BLaER1 treated with 17β-estradiol and CSF1 and Interleukin-3, amounts not matched to agents 10 nM and 100 nM (cell line): ENCODE measurements around the gene LAMTOR4.

Source experiments
- H3K27ac ChIP-seq, 11 experiments: shearing (Covaris generic); formaldehyde crosslinking; 2 replicates each; pipeline ENCODE4 v1.8.1; 2022
- H3K27me3 ChIP-seq, 11 experiments: shearing (Covaris generic); formaldehyde crosslinking; 2 replicates each; pipeline ENCODE4 v1.8.1; 2022
- H3K36me3 ChIP-seq, 11 experiments: shearing (Covaris generic); formaldehyde crosslinking; 2 replicates each; pipeline ENCODE4 v1.8.1; 2022
- H3K4me1 ChIP-seq, 10 experiments: shearing (Covaris generic); formaldehyde crosslinking; 2 replicates each; pipeline ENCODE4 v1.8.1; 2022
- H3K4me2 ChIP-seq, 11 experiments: shearing (Covaris generic); formaldehyde crosslinking; 2 replicates each; pipeline ENCODE4 v1.8.1; 2022
- H3K4me3 ChIP-seq, 10 experiments: shearing (Covaris generic); formaldehyde crosslinking; 2 replicates each; pipeline ENCODE4 v1.8.1; 2022
- H3K9ac ChIP-seq, 11 experiments: shearing (Covaris generic); formaldehyde crosslinking; 2 replicates each; pipeline ENCODE4 v1.8.1; 2022
- H3K9me3 ChIP-seq, 11 experiments: shearing (Covaris generic); formaldehyde crosslinking; replicated peaks in 1 of 11; 2 replicates each; pipeline ENCODE4 v1.8.1; 2022
- H4K20me1 ChIP-seq, 11 experiments: shearing (Covaris generic); formaldehyde crosslinking; 2 replicates each; pipeline ENCODE4 v1.8.1; 2022
- Cebpa-rat ChIP-seq, 11 experiments: shearing (Covaris generic); IDR thresholded peaks; 2 replicates each; pipeline ENCODE4 v1.8.1; 2022

The LAMTOR4 gene

GRCh38 chr7:100148559-100149328 is at the start of gene LAMTOR4:
Gene LAMTOR4, plus strand, starts transcription at chr7:100148918. Its CDS starts 55 bp downstream, at chr7:100148973.
- Histone ChIP-seq H3K36me3 (peaks cover 12 to 35% (median 23%) of the 10 kb centered on the region in 11 experiments), H3K4me2 (peak within 1 kb of the TSS; percentile 85 to 99 (median 96)), H3K4me1 (peaks cover 42 to 52% (median 48%) of the 10 kb centered on the region in 10 experiments), H3K4me3 (peak within 1 kb of the TSS; percentile 84 to 94 (median 90)), H3K9me3 (no peaks in the 10 kb centered on the region), H4K20me1 (peaks cover 1 to 19% (median 10%) of the 10 kb centered on the region in 11 experiments; a peak in 17 of 22 replicates), H3K27me3 (no peaks in the 10 kb centered on the region), H3K9ac (peak within 1 kb of the TSS; percentile 81 to 91 (median 88)), H3K27ac (peak within 1 kb of the TSS; percentile 75 to 93 (median 85))
- no peak for TF ChIP-seq Cebpa-rat (IDR thresholded peaks at IDR 0.05)

GRCh38 chr7:100099452-100099851 is 49.3 kb upstream of the LAMTOR4 start:
- Histone ChIP-seq H3K9ac (peak overlapping the region; percentile 78 to 99 (median 97)), H3K4me3 (peak overlapping the region; percentile 77 to 97 (median 86)), H4K20me1 (peaks cover 0 to 60% (median 56%) of the 10 kb centered on the region in 11 experiments; a peak in 18 of 22 replicates), H3K36me3 (peaks cover 61 to 75% (median 70%) of the 10 kb centered on the region in 11 experiments), H3K27ac (peak overlapping the region in 10 of 11 experiments; percentile 79 to 99 (median 96); a peak in 20 of 22 replicates), H3K4me2 (peak overlapping the region; percentile 86 to 99 (median 92)), H3K27me3 (no peaks in the 10 kb centered on the region), H3K4me1 (peaks cover 28 to 61% (median 47%) of the 10 kb centered on the region in 10 experiments), H3K9me3 (no peaks in the 10 kb centered on the region)
- TF ChIP-seq Cebpa-rat (IDR thresholded peaks at IDR 0.05): no peak

- peaks cover 28 to 59% (median 48%) of the 10 kb centered on the region in 10 experiments for H3K4me1 ChIP-seq
- peak overlapping the region; percentile 86 to 99 (median 92) for H3K4me2 ChIP-seq
- H3K9ac ChIP-seq: peak overlapping the region; percentile 78 to 99 (median 97)
- H3K27me3 ChIP-seq: no peaks in the 10 kb centered on the region
- TF ChIP-seq Cebpa-rat (IDR thresholded peaks at IDR 0.05): no peak
- no peaks in the 10 kb centered on the region for H3K9me3 ChIP-seq
- peak overlapping the region; percentile 77 to 97 (median 86) for H3K4me3 ChIP-seq
- peaks cover 0 to 49% (median 45%) of the 10 kb centered on the region in 11 experiments; a peak in 18 of 22 replicates for H4K20me1 ChIP-seq
- H3K36me3 ChIP-seq: peaks cover 61 to 75% (median 69%) of the 10 kb centered on the region in 11 experiments
- peak overlapping the region; percentile 45 to 99 (median 96); a peak in 21 of 22 replicates for H3K27ac ChIP-seq
These were observed 48.2 kb upstream of the LAMTOR4 start for GRCh38 chr7:100100420-100101015.

GRCh38 chr7:100101016-100101862 is 47.5 kb upstream of the LAMTOR4 start, which contains the start of the genes AP4M1 and MCM7:
Gene AP4M1, plus strand, starts transcription at chr7:100101643. Its CDS starts 72 bp downstream, at chr7:100101715.
Gene MCM7, minus strand, starts transcription at chr7:100101397. Its CDS starts 103 bp downstream, at chr7:100101294.
- no peak for TF ChIP-seq Cebpa-rat (IDR thresholded peaks at IDR 0.05)
- peaks cover 61 to 75% (median 69%) of the 10 kb centered on the region in 11 experiments for H3K36me3 ChIP-seq
- no peaks in the 10 kb centered on the region for H3K27me3 ChIP-seq

GRCh38 chr7:100102950-100103840 is 45.5 kb upstream of the LAMTOR4 start:
- Histone ChIP-seq H3K4me1 (peaks cover 25 to 50% (median 40%) of the 10 kb centered on the region in 10 experiments), H4K20me1 (peaks cover 0 to 37% (median 19%) of the 10 kb centered on the region in 11 experiments; a peak in 16 of 22 replicates), H3K9ac (peak overlapping the region; percentile 79 to 99 (median 97); a peak in 20 of 22 replicates), H3K36me3 (peaks cover 60 to 75% (median 68%) of the 10 kb centered on the region in 11 experiments), H3K4me3 (peak overlapping the region in 7 of 10 experiments; percentile 82 to 97 (median 90); a peak in 10 of 20 replicates), H3K27ac (peak overlapping the region in 7 of 11 experiments; percentile 94 to 99 (median 97); a peak in 10 of 22 replicates), H3K9me3 (no peaks in the 10 kb centered on the region), H3K27me3 (no peaks in the 10 kb centered on the region), H3K4me2 (peak overlapping the region; percentile 85 to 98 (median 91); a peak in 21 of 22 replicates)
- no peak for TF ChIP-seq Cebpa-rat (IDR thresholded peaks at IDR 0.05)

More at GRCh38 chr7:100101016-100101862, 47.5 kb upstream of the LAMTOR4 start, which contains the start of the genes AP4M1 and MCM7:
- Histone ChIP-seq H4K20me1 (peaks cover 0 to 44% (median 38%) of the 10 kb centered on the region in 11 experiments; a peak in 17 of 22 replicates), H3K4me1 (peaks cover 28 to 59% (median 47%) of the 10 kb centered on the region in 10 experiments), H3K4me2 (peak within 1 kb of the TSS; percentile 87 to 99 (median 94)), H3K4me3 (peak within 1 kb of the TSS; percentile 77 to 97 (median 86)), H3K9me3 (no peaks in the 10 kb centered on the region), H3K9ac (peak within 1 kb of the TSS; percentile 79 to 99 (median 97)), H3K27ac (peak within 1 kb of the TSS; percentile 65 to 99 (median 96))

GRCh38 chr7:100105534-100105933 is 43.2 kb upstream of the LAMTOR4 start:
- peak overlapping the region in 1 of 11 experiments; percentile 32; a peak in 1 of 22 replicates for H3K9ac ChIP-seq
- H3K4me1 ChIP-seq: peaks cover 8 to 33% (median 23%) of the 10 kb centered on the region in 10 experiments
- H3K36me3 ChIP-seq: peaks cover 68 to 79% (median 74%) of the 10 kb centered on the region in 11 experiments
- no peak overlapping the region for H3K27ac ChIP-seq
- H3K27me3 ChIP-seq: no peaks in the 10 kb centered on the region
- H3K4me3 ChIP-seq: no peak overlapping the region
- H3K4me2 ChIP-seq: no peak overlapping the region
- TF ChIP-seq Cebpa-rat (IDR thresholded peaks at IDR 0.05): no peak
- no peaks in the 10 kb centered on the region for H3K9me3 ChIP-seq
- peaks cover 0 to 16% (median 0%) of the 10 kb centered on the region in 11 experiments; a peak in 5 of 22 replicates for H4K20me1 ChIP-seq

GRCh38 chr7:100106633-100107032 is 42.1 kb upstream of the LAMTOR4 start:
- peaks cover 79 to 90% (median 85%) of the 10 kb centered on the region in 11 experiments for H3K36me3 ChIP-seq

More at GRCh38 chr7:100106633-100107032, 42.1 kb upstream of the LAMTOR4 start:
- Histone ChIP-seq H3K4me1 (peaks cover 8 to 40% (median 30%) of the 10 kb centered on the region in 10 experiments), H3K4me3 (no peak overlapping the region), H4K20me1 (peaks cover 0 to 16% (median 0%) of the 10 kb centered on the region in 11 experiments; a peak in 4 of 22 replicates), H3K27ac (no peak overlapping the region), H3K27me3 (no peaks in the 10 kb centered on the region), H3K9me3 (no peaks in the 10 kb centered on the region), H3K9ac (peak overlapping the region in 1 of 11 experiments; percentile 13; a peak in 3 of 22 replicates), H3K4me2 (no peak overlapping the region)
- TF ChIP-seq Cebpa-rat (IDR thresholded peaks at IDR 0.05): no peak
